HepG2 (cell line): Measurements from ENCODE around the gene HCRTR2. TPM values are rescaled to one million over a fixed set of nuclear protein-coding genes. Genes with fewer than 3 reads are reported as not detected.
"Not testable (repeated sequence)": the region's sequence is repeated elsewhere in the genome, so short reads cannot be mapped to it uniquely, and the experiment has no call there.

ENCODE experiments used
- ATAC-seq: fragments of 200-7000 bp; cut with Tn5 transposase; 3 replicates; pipeline ENCODE4 v1.9.1; 2020; ENCODE audit warnings: mild to moderate bottlenecking, moderate library complexity
- BruUV-seq: library from RNA; stranded (reverse); fragments of 400-500 nt; replicated peaks from 2 replicates; lab custom pipeline; 2021; lab: Mats Ljungman, UMichigan
- CTCF ChIA-PET: fragments of 300-600 bp; formaldehyde crosslinking; extraction: SDS; loops from one replicate; lab custom pipeline; 2021; ENCODE audit warnings: low total read pairs, inconsistent platforms, low intra/inter-chr PET ratio; lab: Yijun Ruan, JAX
- POLR2A ChIA-PET: fragments of 350-600 bp; sonication (Branson Sonifier 250); formaldehyde crosslinking; loops from one replicate; lab custom pipeline; 2020; ENCODE audit warnings: antibody characterized with exemption, inconsistent platforms; lab: Yijun Ruan, JAX
- DNase-seq: peaks from one replicate; pipeline ENCODE4 v3.0.0-alpha.2; 2015; ENCODE audit warnings: low spot score
- FAIRE-seq: peaks from 3 replicates; lab custom pipeline; 2011; peaks lifted over from hg19 to GRCh38; lab: Jason Lieb, UNC
- H2AFZ ChIP-seq: one replicate; pipeline ENCODE4 v1.6.1; 2011; ENCODE audit warnings: low read length, inconsistent platforms
- H3K27ac ChIP-seq: fragments of 300-600 bp; 3 replicates; pipeline ENCODE4 v1.8.0; 2011; ENCODE audit warnings: mixed run types, mild to moderate bottlenecking, mixed read lengths, low read length, inconsistent platforms; ENCODE audit not compliant: insufficient read depth; ENCODE audit errors: extremely low read length
- H3K27me3 ChIP-seq, 2 experiments: fragments of 200-600 bp in 1 of 2; 2 replicates in 1 of 2; 3 replicates in 1 of 2; pipeline versions ENCODE4 v1.6.0 to v1.8.0; 2011; ENCODE audit warnings: low read length in 2 of 2, mild to moderate bottlenecking in 2 of 2, moderate library complexity in 2 of 2, inconsistent platforms in 1 of 2; ENCODE audit not compliant: insufficient read depth in 2 of 2, control insufficient read depth in 1 of 2
- H3K36me3 ChIP-seq, 2 experiments: fragments of 200-600 bp in 1 of 2; replicated peaks in 1 of 2; 2 replicates in 1 of 2; 3 replicates in 1 of 2; pipeline versions ENCODE4 v1.5.1 to v1.8.0; 2011; ENCODE audit warnings: low read length in 2 of 2, inconsistent platforms in 1 of 2; ENCODE audit not compliant: insufficient read depth in 2 of 2, control insufficient read depth in 1 of 2
- H3K4me1 ChIP-seq: 2 replicates; pipeline ENCODE4 v1.5.1; 2012; ENCODE audit warnings: low read length, inconsistent platforms; ENCODE audit not compliant: insufficient read depth
- H3K4me2 ChIP-seq: 2 replicates; pipeline ENCODE4 v1.6.0; 2011; ENCODE audit warnings: low read depth, low read length, inconsistent platforms
- H3K4me3 ChIP-seq, 3 experiments: fragments of 200-600 bp in 1 of 3; sonication (generic), shearing (Covaris generic) in 1 of 3; replicated peaks in 1 of 3; 2 replicates each; pipeline ENCODE4 v1.5.1; 2011 to 2016; ENCODE audit warnings: low read length in 3 of 3, inconsistent platforms in 2 of 3, low read depth in 2 of 3, mild to moderate bottlenecking in 2 of 3, control low read depth in 1 of 3, mixed read lengths in 1 of 3; ENCODE audit not compliant: insufficient read depth in 1 of 3
- H3K79me2 ChIP-seq: one replicate; pipeline ENCODE4 v1.6.1; 2011; ENCODE audit warnings: low read length, inconsistent platforms; ENCODE audit not compliant: insufficient read depth
- H3K9ac ChIP-seq: 2 replicates; pipeline ENCODE4 v1.6.0; 2011; ENCODE audit warnings: mild to moderate bottlenecking, low read depth, low read length, inconsistent platforms; ENCODE audit not compliant: insufficient read depth
- H3K9me3 ChIP-seq: 2 replicates; pipeline ENCODE4 v1.5.1; 2012; ENCODE audit warnings: mild to moderate bottlenecking, low read length
- H4K20me1 ChIP-seq: 2 replicates; pipeline ENCODE4 v1.6.0; 2011; ENCODE audit warnings: inconsistent platforms, mild to moderate bottlenecking, low read length, moderate library complexity; ENCODE audit not compliant: insufficient read depth
- ATF7 ChIP-seq, 2 experiments: fragments of 450-650 bp in 1 of 2; sonication (generic) in 1 of 2; formaldehyde crosslinking in 1 of 2; IDR thresholded peaks; 2 replicates each; pipeline versions ENCODE4 v1.4.0 to v1.6.1; 2016 to 2020; ENCODE audit warnings: antibody characterized with exemption in 1 of 2, mild to moderate bottlenecking in 1 of 2, missing genetic modification reagents in 1 of 2
- CEBPB ChIP-seq: IDR thresholded peaks from 2 replicates; pipeline ENCODE4 v1.6.1; 2011; ENCODE audit warnings: low read depth, low read length, improper control_type of control experiment, borderline replicate concordance
- ZNF513 ChIP-seq: sonication (generic); formaldehyde crosslinking; conservative IDR thresholded peaks from 2 replicates; pipeline ENCODE4 v1.5.0; 2020; ENCODE audit warnings: missing genetic modification reagents
- WGBS: methylation state at CpG from one replicate; pipeline ENCODE4 v1.1.6; 2017; ENCODE audit warnings: low lambda C conversion rate; 5-methylcytosine and 5-hydroxymethylcytosine counted together
- in situ Hi-C: cut with HindIII; loops from 2 replicates; pipeline ENCODE4 v1.10.0; 2017; ENCODE audit warnings: low pct_unique_long_range_greater_than_20kb; ENCODE audit not compliant: extremely low pct_ligation_motif_present
- intact Hi-C: fragments of 100-400 bp; cut with micrococcal nuclease; formaldehyde crosslinking; loops from one replicate; pipeline ENCODE4 v1.10.0; 2022; ENCODE audit not compliant: unreplicated experiment
- polyA plus RNA-seq, 8 experiments: library from polyadenylated mRNA; depleted of rRNA in 3 of 8; stranded (reverse) in 7 of 8; unstranded in 1 of 8; fragments of >200 nt; fragmentation: Illumina TruSeq in 4 of 8; extraction: Trizol in 4 of 8; gene quantifications; 2 replicates each; pipeline versions ENCODE4 v1.2.1 to v1.2.3, GENCODE V29; 2011 to 2016; ENCODE audit warnings: low read depth in 4 of 8, missing spikeins in 1 of 8, mixed read lengths in 1 of 8; ENCODE audit not compliant: insufficient read depth in 1 of 8
- total RNA-seq, 5 experiments: library from RNA; depleted of rRNA; stranded (reverse); fragments of >200 nt; fragmentation: Illumina TruSeq; extraction: Trizol; gene quantifications; 2 replicates each; pipeline ENCODE4 v1.2.3, GENCODE V29; 2016; ENCODE audit warnings: low read depth in 1 of 5

The HCRTR2 gene
- total and polyA plus RNA-seq, 2 of the 13 experiments (the other 11 are each of a cell fraction or from before 2014, with no cell fraction given) = not detected

- intact Hi-C loops (no loop called here), in situ Hi-C loops (no loop called here)
- ChIA-PET POLR2A (no interaction called here), CTCF (no interaction called here)
- Histone ChIP-seq H3K79me2 (no peaks in the 10 kb centered on the region), H3K36me3 (no peaks in the 10 kb centered on the region), H3K4me1 (no peaks in the 10 kb centered on the region), H3K4me3 (no peak overlapping the region), H2AFZ (no peak overlapping the region), H3K4me2 (no peak overlapping the region), H3K27ac (no peak overlapping the region), H3K27me3 (no peaks in the 10 kb centered on the region), H3K9me3 (peaks cover 9% of the 10 kb centered on the region; the same call in 1 of the 2 replicates), H3K9ac (no peak overlapping the region), H4K20me1 (no peaks in the 10 kb centered on the region)
- TF ChIP-seq CEBPB = peak; percentile 61
- peak; percentile 51 for TF ChIP-seq ATF7 (IDR thresholded peaks at IDR 0.05)
- TF ChIP-seq ATF7 (CRISPR knock-in tag; IDR thresholded peaks at IDR 0.05) = no peak
- no peak for TF ChIP-seq ZNF513
- DNase-seq (no peak), FAIRE-seq (no peak), ATAC-seq (no peak)
- 0% methylated on average over 1 of the region's 1 CpG for WGBS
- no TSS peak for BruUV-seq
Observed at GRCh38 chr6:55153284-55153683, 21.0 kb upstream of the HCRTR2 start.

GRCh38 chr6:55158784-55159183 is 15.5 kb upstream of the HCRTR2 start:
- POLR2A ChIA-PET, BruUV-seq, H3K4me1 ChIP-seq, DNase-seq, H3K4me3 ChIP-seq, H3K79me2 ChIP-seq, H3K27me3 ChIP-seq, H2AFZ ChIP-seq, H3K36me3 ChIP-seq, CTCF ChIA-PET, H3K9ac ChIP-seq, H3K4me2 ChIP-seq, FAIRE-seq, H4K20me1 ChIP-seq, H3K27ac ChIP-seq, intact Hi-C loops, ATAC-seq, H3K9me3 ChIP-seq, in situ Hi-C loops: not testable (repeated sequence)
- 25% methylated on average over 9 of the region's 9 CpGs for WGBS
